ENCODE measurements around the gene ARMC9. TPM values are rescaled to one million over a fixed set of nuclear protein-coding genes. Genes with fewer than 3 reads are reported as not detected.

ARMC9 gene
- total and polyA plus RNA-seq, 2 of the 13 experiments (the other 11 are each of a cell fraction or from before 2014, with no cell fraction given) = 9.1 to 12.8 TPM

- H4K20me1 ChIP-seq (ENCODE audit: insufficient read depth, low read length) = no peaks in the 10 kb centered on the region
- peaks cover 46% of the 10 kb centered on the region for H3K4me1 ChIP-seq (ENCODE audit: insufficient read depth, low read length)
- FAIRE-seq (no peak), DNase-seq (ENCODE audit: low spot score) (no peak), ATAC-seq (no peak)
- no peaks in the 10 kb centered on the region for H3K9me3 ChIP-seq (ENCODE audit: low read length)
- H3K4me2 ChIP-seq (ENCODE audit: low read depth, low read length) = no peak overlapping the region
- no peak overlapping the region for H3K4me3 ChIP-seq (replicated peaks in 1 of 3; ENCODE audit: insufficient read depth in 1 of 3, low read depth in 2 of 3, low read length in 3 of 3)
- no peak overlapping the region for H3K9ac ChIP-seq (ENCODE audit: insufficient read depth, low read depth, low read length)
- H3K27me3 ChIP-seq (ENCODE audit: control insufficient read depth in 1 of 2, insufficient read depth in 2 of 2, low read length in 2 of 2) = peaks cover 16 to 64% of the 10 kb centered on the region in 2 experiments
- H3K36me3 ChIP-seq (replicated peaks in 1 of 2; ENCODE audit: control insufficient read depth in 1 of 2, insufficient read depth in 2 of 2, low read length in 2 of 2) = no peaks in the 10 kb centered on the region
- in situ Hi-C loops (cut with HindIII; ENCODE audit: extremely low pct_ligation_motif_present, low pct_unique_long_range_greater_than_20kb) (loop anchor here (10.0 kb wide), 1 partner anchor 96 kb away; no protein-coding TSS in a partner anchor), intact Hi-C loops (cut with micrococcal nuclease; ENCODE audit: unreplicated experiment) (no loop called here)
- ChIA-PET CTCF (ENCODE audit: low intra/inter-chr PET ratio, low total read pairs) (no interaction called here), POLR2A (no interaction called here)
- TF ChIP-seq PATZ1 (CRISPR knock-in tag; IDR thresholded peaks at IDR 0.05) = no peak
- no peak for TF ChIP-seq NFYB (CRISPR knock-in tag; IDR thresholded peaks at IDR 0.05)
- no peak for TF ChIP-seq SRSF9 (IDR thresholded peaks at IDR 0.05; ENCODE audit: borderline replicate concordance, insufficient read depth, low read depth, low read length, poor library complexity, severe bottlenecking)
- TF ChIP-seq MLLT10 (CRISPR knock-in tag; IDR thresholded peaks at IDR 0.05) = no peak
- TF ChIP-seq ZNF790 (CRISPR knock-in tag; IDR thresholded peaks at IDR 0.05; ENCODE audit: borderline replicate concordance) = no peak
- TF ChIP-seq KDM1A (CRISPR knock-in tag; IDR thresholded peaks at IDR 0.05) = no peak
- TF ChIP-seq BCLAF1 (IDR thresholded peaks at IDR 0.05) = no peak
- no peak for TF ChIP-seq CBX1 (IDR thresholded peaks at IDR 0.05; ENCODE audit: low read depth)
- TF ChIP-seq NFE2L2 (IDR thresholded peaks at IDR 0.05; ENCODE audit: low read length) = no peak
- no peak overlapping the region for H2AFZ ChIP-seq (ENCODE audit: low read length)
- no peak overlapping the region for H3K27ac ChIP-seq (ENCODE audit: extremely low read length, insufficient read depth, low read length)
- BruUV-seq (replicated peaks) = no TSS peak
- WGBS (ENCODE audit: low lambda C conversion rate) = 41% methylated on average over 6 of the region's 8 CpGs
- no peaks in the 10 kb centered on the region for H3K79me2 ChIP-seq (ENCODE audit: insufficient read depth, low read length)
Observed at GRCh38 chr2:231390667-231391066, 192.2 kb downstream of the ARMC9 start.

Measured in HepG2 (cell line).